HG03378 (cell line): ENCODE measurements around the gene GLDN.
A peak's percentile ranks its signal among the peaks of the same experiment; 100 is the strongest.

Experiments
- ATAC-seq: cut with Tn5 transposase; IDR thresholded peaks from one replicate; pipeline ENCODE4 v1.9.1; 2021; ENCODE audit warnings: mild to moderate bottlenecking, moderate library complexity; ENCODE audit not compliant: unreplicated experiment

The GLDN gene

GRCh38 chr15:51341366-51342226 is at the start of gene GLDN:
Gene GLDN, plus strand, starts transcription at chr15:51341655. Its CDS starts 30 bp downstream, at chr15:51341685.
- ATAC-seq = no peak

GRCh38 chr15:51298620-51299019 is 42.8 kb upstream of the GLDN start:
- no peak for ATAC-seq

GRCh38 chr15:51299187-51300015 is 42.1 kb upstream of the GLDN start:
- no peak for ATAC-seq

GRCh38 chr15:51302480-51302879 is 39.0 kb upstream of the GLDN start:
- ATAC-seq = no peak

- ATAC-seq = peak; percentile 47
Measured at GRCh38 chr15:51303462-51303980, 37.9 kb upstream of the GLDN start.

GRCh38 chr15:51307325-51307724 is 34.1 kb upstream of the GLDN start:
- ATAC-seq = no peak

GRCh38 chr15:51307811-51308210 is 33.6 kb upstream of the GLDN start:
- no peak for ATAC-seq

GRCh38 chr15:51310064-51310463 is 31.4 kb upstream of the GLDN start:
- no peak for ATAC-seq

- no peak for ATAC-seq
Measured at GRCh38 chr15:51311510-51311909, 29.9 kb upstream of the GLDN start.

- ATAC-seq = no peak
Measured at GRCh38 chr15:51312166-51313073, 29.0 kb upstream of the GLDN start.

GRCh38 chr15:51313074-51313393 is 28.4 kb upstream of the GLDN start:
- ATAC-seq = no peak

GRCh38 chr15:51313644-51314280 is 27.7 kb upstream of the GLDN start:
- ATAC-seq = no peak

- ATAC-seq = no peak
Measured at GRCh38 chr15:51314391-51315337, 26.8 kb upstream of the GLDN start.

- no peak for ATAC-seq
Measured at GRCh38 chr15:51315726-51316125, 25.7 kb upstream of the GLDN start.

GRCh38 chr15:51316636-51317035 is 24.8 kb upstream of the GLDN start:
- ATAC-seq = no peak

- no peak for ATAC-seq
Measured at GRCh38 chr15:51318382-51319150, 22.9 kb upstream of the GLDN start.

GRCh38 chr15:51319539-51319938 is 21.9 kb upstream of the GLDN start:
- no peak for ATAC-seq

GRCh38 chr15:51320843-51321242 is 20.6 kb upstream of the GLDN start:
- no peak for ATAC-seq
